Measurements from ENCODE around the gene TTC13.

DNA sequence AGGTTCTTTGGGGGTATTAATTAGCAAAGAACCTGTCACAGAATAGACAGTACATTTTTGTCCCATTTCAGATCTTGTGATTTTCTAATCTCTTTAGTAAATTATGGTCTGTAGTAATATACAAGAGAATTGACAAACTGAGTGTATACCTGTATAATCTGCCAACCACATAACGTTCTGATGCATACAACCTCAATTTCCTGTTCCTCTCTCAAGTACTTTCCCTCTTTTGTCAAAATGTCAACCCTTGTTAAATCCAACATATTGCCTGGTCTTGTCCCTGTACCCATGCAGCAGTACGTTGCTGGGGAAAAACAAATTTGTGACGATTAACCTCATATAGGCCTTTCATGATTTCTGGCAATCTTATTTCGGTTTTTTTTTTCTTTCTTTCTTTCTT is 1.3 kb upstream of the TTC13 start:
- TF ChIP-seq, protein P1, sequence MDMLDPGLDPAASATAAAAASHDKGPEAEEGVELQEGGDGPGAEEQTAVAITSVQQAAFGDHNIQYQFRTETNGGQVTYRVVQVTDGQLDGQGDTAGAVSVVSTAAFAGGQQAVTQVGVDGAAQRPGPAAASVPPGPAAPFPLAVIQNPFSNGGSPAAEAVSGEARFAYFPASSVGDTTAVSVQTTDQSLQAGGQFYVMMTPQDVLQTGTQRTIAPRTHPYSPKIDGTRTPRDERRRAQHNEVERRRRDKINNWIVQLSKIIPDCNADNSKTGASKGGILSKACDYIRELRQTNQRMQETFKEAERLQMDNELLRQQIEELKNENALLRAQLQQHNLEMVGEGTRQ (IDR thresholded peaks at IDR 0.05; ENCODE audit: borderline replicate concordance, low read depth, low read length): no peak
- TF ChIP-seq ZNF274 (IDR thresholded peaks at IDR 0.05; ENCODE audit: insufficient read depth, insufficient read length) (no peak), RFX5 (IDR thresholded peaks at IDR 0.05; ENCODE audit: low read depth, low read length) (no peak), CEBPB (IDR thresholded peaks at IDR 0.05; ENCODE audit: borderline replicate concordance in 1 of 2, low read depth in 2 of 2, low read length in 2 of 2) (no peak)
- TF ChIP-seq, protein P2, sequence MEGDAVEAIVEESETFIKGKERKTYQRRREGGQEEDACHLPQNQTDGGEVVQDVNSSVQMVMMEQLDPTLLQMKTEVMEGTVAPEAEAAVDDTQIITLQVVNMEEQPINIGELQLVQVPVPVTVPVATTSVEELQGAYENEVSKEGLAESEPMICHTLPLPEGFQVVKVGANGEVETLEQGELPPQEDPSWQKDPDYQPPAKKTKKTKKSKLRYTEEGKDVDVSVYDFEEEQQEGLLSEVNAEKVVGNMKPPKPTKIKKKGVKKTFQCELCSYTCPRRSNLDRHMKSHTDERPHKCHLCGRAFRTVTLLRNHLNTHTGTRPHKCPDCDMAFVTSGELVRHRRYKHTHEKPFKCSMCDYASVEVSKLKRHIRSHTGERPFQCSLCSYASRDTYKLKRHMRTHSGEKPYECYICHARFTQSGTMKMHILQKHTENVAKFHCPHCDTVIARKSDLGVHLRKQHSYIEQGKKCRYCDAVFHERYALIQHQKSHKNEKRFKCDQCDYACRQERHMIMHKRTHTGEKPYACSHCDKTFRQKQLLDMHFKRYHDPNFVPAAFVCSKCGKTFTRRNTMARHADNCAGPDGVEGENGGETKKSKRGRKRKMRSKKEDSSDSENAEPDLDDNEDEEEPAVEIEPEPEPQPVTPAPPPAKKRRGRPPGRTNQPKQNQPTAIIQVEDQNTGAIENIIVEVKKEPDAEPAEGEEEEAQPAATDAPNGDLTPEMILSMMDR (IDR thresholded peaks at IDR 0.05 in 2 of 3, conservative IDR thresholded peaks at IDR 0.05 in 1 of 3; ENCODE audit: control insufficient read depth in 2 of 3, extremely low read depth in 1 of 3, insufficient read depth in 1 of 3, low read depth in 3 of 3, low read length in 3 of 3): no peak
- TF ChIP-seq, protein P3, sequence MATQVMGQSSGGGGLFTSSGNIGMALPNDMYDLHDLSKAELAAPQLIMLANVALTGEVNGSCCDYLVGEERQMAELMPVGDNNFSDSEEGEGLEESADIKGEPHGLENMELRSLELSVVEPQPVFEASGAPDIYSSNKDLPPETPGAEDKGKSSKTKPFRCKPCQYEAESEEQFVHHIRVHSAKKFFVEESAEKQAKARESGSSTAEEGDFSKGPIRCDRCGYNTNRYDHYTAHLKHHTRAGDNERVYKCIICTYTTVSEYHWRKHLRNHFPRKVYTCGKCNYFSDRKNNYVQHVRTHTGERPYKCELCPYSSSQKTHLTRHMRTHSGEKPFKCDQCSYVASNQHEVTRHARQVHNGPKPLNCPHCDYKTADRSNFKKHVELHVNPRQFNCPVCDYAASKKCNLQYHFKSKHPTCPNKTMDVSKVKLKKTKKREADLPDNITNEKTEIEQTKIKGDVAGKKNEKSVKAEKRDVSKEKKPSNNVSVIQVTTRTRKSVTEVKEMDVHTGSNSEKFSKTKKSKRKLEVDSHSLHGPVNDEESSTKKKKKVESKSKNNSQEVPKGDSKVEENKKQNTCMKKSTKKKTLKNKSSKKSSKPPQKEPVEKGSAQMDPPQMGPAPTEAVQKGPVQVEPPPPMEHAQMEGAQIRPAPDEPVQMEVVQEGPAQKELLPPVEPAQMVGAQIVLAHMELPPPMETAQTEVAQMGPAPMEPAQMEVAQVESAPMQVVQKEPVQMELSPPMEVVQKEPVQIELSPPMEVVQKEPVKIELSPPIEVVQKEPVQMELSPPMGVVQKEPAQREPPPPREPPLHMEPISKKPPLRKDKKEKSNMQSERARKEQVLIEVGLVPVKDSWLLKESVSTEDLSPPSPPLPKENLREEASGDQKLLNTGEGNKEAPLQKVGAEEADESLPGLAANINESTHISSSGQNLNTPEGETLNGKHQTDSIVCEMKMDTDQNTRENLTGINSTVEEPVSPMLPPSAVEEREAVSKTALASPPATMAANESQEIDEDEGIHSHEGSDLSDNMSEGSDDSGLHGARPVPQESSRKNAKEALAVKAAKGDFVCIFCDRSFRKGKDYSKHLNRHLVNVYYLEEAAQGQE (IDR thresholded peaks at IDR 0.05; ENCODE audit: low read depth, low read length): no peak
- TF ChIP-seq, protein P4, sequence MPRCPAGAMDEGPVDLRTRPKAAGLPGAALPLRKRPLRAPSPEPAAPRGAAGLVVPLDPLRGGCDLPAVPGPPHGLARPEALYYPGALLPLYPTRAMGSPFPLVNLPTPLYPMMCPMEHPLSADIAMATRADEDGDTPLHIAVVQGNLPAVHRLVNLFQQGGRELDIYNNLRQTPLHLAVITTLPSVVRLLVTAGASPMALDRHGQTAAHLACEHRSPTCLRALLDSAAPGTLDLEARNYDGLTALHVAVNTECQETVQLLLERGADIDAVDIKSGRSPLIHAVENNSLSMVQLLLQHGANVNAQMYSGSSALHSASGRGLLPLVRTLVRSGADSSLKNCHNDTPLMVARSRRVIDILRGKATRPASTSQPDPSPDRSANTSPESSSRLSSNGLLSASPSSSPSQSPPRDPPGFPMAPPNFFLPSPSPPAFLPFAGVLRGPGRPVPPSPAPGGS (IDR thresholded peaks at IDR 0.05; ENCODE audit: borderline replicate concordance, insufficient read depth, low read depth, low read length, poor library complexity, severe bottlenecking): no peak

Data from GM12878 (cell line).